Stimulated activated CD4-positive, alpha-beta T cell treated with anti-CD3 and anti-CD28 coated beads, Interleukin-1b, Interleukin-23, amount 100 ng/mL, for 4 hours (primary cell): ENCODE measurements around the gene CHTF18.
"Not testable (repeated sequence)": the region's sequence is repeated elsewhere in the genome, so short reads cannot be mapped to it uniquely, and the experiment has no call there.

Experiments
- DNase-seq, 2 donors: peaks; one replicate each; pipeline ENCODE4 v3.0.0-alpha.2; 2020; ENCODE audit warnings: low read depth in 2 of 2

CHTF18 gene

DNA sequence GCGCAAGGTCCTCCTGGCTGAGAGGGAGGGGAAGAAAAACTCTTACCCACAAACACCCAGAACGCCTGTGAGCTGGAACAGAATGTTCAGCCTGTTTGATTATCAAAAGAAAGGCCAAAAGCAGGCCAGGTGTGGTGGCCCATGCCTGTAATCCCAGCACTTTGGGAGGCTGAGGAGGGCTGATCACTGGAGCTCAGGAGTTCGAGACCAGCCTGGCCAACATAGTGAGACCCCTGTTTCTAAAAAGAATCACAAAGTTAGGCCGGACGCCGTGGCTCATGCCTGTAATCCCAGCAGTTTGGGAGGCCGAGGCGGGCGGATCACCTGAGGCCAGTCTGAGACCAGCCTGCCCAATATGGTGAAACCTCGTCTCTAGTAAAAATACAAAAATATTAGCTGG, 12.1 kb upstream of the CHTF18 start:
- not testable (repeated sequence) for DNase-seq

GRCh38 chr16:776824-777223, 11.6 kb upstream of the CHTF18 start:
- DNase-seq: no peak

DNA sequence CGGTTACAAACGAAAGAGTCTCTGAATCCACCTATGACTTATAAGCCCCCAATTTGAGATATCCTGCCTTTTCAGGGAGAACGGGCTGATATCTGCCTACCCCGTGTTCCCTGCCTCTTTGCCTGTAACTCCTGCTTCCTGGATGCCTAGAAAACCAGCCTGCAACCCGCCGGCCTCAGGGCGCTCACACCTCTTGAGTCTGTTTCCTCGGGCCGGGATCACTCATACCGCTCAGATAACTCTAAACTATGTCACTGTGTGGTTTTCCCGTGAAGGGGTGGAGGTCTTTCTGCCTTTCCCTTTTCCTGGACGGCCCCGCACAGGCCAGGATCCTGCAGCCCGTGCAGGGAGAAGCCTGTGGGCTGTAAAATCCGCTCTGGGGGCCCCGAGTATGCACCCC, 10.6 kb upstream of the CHTF18 start:
- no peak for DNase-seq

GRCh38 chr16:778447-778846, 10.0 kb upstream of the CHTF18 start:
- DNase-seq: no peak

- no peak for DNase-seq
Measured at GRCh38 chr16:778909-779527, 9.4 kb upstream of the CHTF18 start.

DNA sequence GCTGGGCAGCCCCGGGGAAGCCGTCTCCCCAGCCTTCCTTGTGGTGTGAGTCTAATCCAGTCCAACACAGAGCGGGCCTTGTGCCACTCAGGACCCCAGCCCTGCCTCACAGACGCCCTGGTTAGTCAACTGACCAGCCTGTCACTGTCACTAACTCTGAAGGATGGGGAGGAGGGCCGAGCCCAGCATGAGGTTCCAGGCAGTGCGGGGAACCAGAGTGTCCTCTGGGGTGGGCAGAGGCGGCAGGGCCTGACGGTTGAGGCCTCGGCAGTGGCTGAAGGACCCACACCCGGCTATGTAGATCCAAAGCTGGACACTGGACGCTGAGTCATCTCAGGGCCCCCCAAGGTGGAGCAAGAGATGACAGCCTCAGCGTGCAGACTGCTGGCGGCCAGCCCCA, 8.9 kb upstream of the CHTF18 start:
- DNase-seq: no peak

- no peak for DNase-seq
Measured at GRCh38 chr16:780296-780695, 8.1 kb upstream of the CHTF18 start.

DNA sequence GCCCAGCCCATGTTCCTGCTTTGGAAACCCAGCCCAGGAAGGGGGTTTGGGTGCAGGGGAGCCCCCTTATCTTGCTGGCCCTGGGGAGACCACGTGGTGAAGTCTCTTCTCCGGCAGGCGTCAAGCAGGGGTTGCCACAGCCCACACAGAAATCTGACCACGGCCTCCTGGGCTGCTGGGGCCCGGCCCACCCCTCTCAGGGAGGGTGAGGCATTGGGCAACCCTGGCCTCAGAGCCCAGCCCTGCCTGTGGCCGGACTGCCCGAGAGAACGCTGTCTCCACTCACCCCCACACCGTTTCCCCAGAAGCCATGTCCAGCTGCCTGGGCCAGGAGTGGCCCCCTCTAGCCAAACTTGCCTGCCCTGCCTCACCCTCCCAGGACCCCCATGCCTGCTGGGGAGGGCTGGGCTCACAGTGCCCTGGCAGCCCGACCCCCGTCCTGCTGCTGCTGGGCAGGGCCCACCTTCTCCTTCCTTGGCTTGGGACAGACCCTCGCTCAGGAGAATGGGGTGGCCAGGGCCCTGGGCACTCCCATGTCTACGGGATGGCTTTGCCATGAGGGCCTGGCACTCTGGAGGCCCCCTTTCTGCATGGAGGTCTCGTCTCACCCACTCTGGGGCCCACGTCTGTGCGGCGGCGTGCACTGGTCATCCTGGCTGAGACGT, 6.9 kb upstream of the CHTF18 start:
- DNase-seq: no peak

- DNase-seq: no peak
Measured at GRCh38 chr16:782258-782657, 6.2 kb upstream of the CHTF18 start.

GRCh38 chr16:782766-783403, 5.5 kb upstream of the CHTF18 start:
- no peak for DNase-seq

- DNase-seq: no peak
Measured at GRCh38 chr16:783404-784161, 4.8 kb upstream of the CHTF18 start.

DNA sequence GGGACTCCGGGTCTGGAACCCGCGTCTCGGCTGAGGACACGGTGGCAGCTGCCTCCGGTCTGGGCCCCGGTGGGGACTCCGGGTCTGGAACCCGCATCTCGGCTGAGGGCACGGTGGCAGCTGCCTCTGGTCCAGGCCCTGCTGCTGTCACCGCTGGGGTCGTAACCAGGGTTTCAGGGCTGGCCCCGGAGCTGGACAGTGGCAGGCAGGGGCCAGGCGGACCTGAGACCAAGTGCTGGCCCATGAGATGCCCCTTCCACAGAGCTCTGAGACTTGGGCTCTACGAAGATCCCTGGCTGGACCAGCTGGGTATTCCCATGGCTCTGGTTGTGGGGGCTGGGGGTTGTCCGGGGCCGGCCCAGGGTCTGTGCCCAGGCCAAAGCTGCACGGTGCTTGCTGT, 4.0 kb upstream of the CHTF18 start:
- DNase-seq: no peak

DNA sequence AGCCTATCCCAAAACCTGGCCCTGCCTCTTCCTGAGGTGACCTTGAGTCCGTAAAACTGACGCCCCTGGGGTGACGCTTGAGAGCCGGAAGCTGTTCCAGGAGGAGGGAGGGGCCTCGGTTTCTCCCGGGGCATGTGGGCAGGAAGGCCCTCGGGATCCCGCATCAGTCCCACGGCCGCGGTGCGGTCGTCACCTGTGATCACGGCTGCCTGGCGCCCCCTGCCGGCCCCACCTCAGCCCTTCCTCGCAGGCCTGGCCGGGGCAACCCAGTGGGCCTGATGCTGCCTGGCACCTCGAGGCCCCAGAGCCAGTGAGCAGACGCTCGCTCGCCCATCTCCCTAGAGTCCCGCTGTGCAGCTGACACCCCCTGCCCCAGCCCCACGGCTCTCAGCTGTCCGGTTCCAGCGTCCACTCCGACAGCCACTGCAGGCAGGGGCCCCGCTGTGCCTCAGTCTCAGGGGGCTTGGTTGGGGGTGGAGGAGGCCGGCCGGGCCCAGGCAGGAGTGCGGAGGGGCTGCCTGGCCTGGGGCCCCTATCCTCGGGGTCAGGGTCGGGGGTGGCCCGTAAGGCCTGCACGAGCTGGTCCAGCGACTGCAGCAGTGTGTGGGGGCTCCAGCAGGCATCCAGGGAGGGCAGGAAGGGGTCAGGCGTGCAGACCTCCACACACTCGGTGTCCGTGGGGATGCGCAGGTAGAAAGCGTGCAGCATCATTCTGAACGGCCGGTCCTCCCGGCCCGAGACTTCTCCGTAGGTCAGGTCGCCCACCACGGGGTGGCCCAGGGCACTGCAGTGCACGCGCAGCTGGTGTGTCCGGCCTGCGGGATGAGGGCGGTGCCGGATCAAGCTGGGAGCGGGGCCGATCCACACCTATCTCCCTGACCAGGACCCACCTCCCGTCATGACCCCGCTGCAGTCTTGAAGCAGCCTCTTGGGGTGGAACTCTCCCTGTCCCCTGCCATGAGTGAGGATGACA, 2.6 kb upstream of the CHTF18 start:
- DNase-seq: peak; percentile 71 to 77

DNA sequence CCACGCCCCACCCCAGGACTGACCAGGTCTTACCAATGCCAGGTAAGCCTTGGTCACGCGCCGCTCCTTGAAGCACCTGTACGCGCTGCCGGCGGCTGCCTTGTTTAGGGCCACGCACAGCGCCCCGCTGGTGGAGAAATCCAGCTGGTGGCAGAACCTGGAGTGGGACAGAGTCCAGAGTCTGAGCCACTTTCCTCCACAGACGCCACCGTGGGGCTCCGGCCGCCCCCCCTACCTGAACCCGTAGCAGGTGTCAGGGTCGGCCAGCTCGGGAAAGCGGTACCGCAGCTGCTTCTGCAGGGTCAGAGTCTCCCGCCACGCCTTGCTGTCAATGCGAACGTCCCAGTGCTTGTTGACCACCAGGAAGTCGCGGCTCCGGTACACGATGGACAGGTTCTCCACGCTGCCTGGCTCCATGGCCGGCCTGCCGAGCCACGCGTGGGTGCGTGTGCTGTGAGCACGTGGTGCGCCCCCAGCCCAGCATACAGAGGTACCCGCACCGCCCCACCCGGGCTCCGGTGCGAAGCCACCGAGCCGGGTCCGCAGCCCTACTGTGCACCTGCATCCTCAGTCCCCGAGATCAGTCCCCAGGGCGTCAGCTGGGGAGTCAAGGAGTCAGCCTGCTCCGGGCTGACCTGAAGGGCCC, 976 bp upstream of the CHTF18 start:
- DNase-seq: no peak

GRCh38 chr16:787978-788398, 432 bp upstream of the CHTF18 start, which contains the start of gene RPUSD1:
Gene RPUSD1 (minus strand): TSS chr16:788381. CDS start chr16:787737, 644 bp downstream.
- DNase-seq: no peak

DNA sequence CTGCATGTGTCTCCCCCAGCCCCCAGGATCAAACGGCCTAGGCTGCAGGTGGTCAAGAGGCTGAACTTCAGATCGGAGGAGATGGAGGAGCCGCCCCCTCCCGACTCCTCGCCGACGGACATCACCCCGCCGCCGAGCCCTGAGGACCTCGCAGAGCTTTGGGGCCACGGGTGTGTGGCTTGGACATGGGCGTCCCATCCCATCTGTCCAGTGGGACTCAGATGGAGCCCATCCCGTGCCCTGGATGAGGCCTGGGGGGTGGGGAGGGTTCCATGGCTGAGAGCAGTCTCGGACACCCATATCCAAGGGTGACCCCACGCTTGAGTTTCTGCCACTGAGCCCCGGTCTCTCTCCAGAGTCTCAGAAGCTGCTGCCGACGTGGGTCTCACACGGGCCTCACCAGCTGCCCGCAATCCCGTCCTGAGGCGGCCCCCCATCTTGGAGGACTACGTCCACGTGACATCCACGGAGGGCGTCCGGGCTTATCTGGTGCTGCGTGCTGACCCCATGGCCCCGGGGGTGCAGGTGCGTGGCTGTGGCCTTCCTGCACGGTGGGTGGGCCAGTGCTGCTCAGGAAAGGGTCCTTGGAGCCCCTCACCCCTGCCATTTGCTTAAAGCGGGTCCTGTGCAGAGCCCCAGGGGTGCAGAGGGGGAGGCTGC, 901 bp downstream of the CHTF18 start:
- DNase-seq: no peak

- no peak for DNase-seq
Measured at GRCh38 chr16:790086-790485, 1.7 kb downstream of the CHTF18 start.

DNA sequence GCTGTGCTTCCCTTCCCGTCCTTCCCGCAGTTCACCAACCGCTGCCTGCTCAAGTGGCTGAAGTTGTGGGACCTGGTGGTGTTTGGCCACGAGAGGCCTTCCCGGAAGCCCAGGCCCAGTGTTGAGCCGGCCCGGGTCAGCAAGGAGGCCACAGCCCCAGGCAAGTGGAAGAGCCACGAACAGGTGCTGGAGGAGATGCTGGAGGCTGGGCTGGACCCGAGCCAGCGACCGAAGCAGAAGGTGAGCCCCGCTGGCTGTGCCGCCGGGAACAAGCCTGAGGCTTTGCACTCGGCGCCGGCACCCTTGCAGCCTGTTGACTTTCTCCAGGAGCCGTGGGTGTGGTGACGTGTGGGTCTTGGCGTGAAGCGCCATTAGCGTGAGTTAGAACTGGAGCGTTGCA, 2.7 kb downstream of the CHTF18 start:
- DNase-seq: no peak

GRCh38 chr16:792221-792995, 4.0 kb downstream of the CHTF18 start:
- DNase-seq: no peak
